Embryonic facial prominence (tissue), 1 donor: ENCODE results near the gene PPFIA2.
"Not testable (repeated sequence)": the region's sequence is repeated elsewhere in the genome, so short reads cannot be mapped to it uniquely, and the experiment has no call there.

Experiments
- DNase-seq: peaks from one replicate; pipeline ENCODE4 v3.0.0-alpha.2; 2016; ENCODE audit errors: extremely low spot score

The PPFIA2 gene

DNA sequence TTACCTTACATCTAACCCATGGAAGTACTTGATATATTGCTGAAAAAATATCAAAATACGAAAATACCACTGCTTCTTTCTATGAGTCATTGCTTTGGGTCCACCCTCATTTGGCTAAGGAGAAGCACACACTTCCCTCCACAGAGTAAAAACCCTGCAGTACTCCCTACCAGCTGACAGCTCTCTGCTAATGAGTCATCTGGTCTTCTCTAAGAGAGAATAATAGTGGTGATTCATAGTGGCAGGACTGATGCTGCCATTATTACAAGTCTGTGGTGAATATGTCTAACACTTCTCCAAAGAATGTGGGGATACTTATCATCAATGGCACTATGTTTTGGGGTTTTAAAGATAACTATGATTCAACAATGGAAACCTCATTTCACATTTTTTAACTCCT is 90.7 kb downstream of the PPFIA2 start:
- DNase-seq: no peak

DNA sequence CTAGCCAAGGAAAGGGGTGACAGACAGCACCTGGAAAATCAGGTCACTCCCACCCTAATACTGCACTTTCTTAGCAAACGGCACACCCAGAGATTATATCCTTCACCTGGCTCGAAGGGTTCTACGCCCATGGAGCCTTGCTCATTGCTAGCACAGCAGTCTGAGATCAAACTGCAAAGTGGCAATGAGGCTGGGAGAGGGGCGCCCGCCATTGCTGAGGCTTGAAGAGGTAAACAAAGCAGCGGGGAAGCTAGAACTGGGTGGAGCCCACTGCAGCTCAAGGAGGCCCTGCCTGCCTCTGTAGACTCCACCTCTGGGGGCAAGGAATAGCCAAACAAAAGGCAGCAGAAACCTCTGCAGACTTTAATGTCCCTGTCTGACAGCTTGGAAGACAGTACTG is 99.8 kb downstream of the PPFIA2 start:
- not testable (repeated sequence) for DNase-seq

DNA sequence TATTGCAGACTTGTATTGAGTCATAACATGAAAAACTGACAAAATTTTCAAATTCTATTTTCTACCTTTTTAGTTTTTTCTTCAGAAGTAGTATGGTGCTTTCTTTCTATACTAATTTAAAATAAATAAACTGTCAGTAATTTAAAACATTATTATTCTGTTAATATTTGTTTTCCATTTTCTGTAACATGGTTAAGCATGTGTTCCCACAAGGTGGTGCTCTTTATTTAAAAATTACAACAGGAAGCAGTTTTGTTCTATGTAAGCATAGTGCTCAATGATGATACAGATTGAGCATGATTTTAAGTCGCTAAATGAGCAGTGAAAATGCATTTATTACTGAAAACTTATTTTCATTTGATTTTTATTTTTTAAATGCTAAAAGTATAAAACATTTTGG is 114.6 kb downstream of the PPFIA2 start:
- no peak for DNase-seq

DNA sequence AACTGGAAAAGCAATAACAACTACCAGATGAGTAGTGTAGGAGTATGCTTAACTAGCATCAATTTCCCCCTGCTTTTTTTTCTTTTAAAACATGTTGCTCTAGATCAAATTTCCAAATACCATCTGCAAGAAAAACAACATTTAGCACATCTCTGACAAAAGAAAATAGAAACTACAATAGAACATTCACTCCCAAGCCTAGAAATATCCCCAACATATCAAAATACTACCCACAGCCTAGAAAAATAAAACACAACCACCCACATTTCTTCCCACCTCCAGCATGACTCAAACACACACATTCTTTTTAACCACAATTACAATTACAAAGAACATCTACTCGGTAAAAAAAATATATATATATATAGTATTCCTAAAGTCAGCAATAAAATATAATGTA is 120.0 kb downstream of the PPFIA2 start:
- no peak for DNase-seq

DNA sequence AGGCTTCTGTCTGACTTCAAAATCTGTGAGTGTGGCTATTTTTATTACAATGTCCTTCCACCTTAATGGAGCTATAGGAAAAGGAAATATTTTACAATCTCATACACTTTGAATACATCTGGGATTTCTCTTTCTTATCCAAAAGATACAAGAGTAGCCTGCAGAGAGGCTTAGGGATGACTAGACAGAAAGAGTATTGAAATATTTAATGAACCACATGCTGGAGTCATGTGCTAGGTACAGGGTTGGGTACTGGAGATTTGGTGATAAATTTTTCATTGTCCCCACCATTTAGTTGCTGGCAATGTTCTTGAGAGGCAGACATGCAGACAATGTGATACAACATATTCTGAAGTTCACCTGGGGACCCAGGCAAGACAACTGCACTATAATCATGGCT is 126.0 kb downstream of the PPFIA2 start:
- no peak for DNase-seq

DNA sequence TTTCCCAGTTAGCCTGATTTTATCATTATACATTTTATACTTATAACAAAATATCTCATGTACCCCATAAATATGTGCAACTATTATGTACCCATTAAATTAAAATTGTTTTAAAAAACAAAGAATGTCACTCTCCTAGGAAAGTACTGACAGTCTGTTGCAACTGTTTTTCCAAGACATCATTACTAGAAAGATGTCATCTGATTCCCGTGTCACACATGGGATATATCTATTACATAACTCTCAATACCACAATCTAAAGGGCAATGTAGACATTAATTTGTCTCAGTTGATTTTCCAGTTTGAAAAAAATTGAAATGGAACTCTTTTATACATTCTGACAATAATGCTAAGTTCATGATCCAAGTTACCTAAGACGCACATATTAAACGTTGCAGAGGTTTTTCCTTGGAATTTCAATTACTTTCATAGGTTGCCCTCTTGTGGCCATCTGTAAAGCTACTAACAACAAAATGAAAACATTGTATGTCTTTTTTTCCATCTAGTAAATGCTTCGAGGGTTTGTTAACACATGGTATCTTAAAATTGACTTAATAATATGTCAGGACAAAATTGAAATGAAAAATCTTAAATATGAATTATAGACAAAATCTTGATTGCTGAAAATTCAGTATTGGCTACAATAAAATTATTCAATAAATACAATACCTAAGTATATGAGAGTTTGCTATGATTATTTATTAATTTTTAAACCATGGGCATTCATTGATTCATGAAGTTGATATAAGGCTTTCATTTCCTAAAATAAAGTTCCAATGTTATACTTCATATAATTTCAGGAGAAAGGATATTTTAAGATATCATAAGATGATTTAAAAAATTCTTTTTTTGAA is 131.6 kb downstream of the PPFIA2 start:
- peak; percentile 18 for DNase-seq

DNA sequence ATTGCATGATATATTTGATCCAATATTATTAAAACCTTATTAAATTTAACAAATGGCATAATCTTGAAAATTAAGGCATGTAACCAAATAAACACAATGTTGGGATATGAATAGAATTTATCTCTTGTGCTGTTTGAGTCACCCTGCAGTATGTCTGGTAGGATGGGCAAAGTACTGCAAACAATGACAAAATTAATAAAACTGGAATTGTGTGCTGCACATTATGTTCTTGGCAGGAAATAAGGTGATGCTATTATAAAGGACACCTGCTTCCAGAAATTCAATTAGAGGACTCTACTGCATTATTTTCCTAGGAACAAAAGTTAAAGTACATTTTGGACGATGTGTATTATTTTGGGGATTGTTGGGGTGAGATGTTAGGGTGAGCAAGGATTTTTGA is 132.7 kb downstream of the PPFIA2 start:
- no peak for DNase-seq

DNA sequence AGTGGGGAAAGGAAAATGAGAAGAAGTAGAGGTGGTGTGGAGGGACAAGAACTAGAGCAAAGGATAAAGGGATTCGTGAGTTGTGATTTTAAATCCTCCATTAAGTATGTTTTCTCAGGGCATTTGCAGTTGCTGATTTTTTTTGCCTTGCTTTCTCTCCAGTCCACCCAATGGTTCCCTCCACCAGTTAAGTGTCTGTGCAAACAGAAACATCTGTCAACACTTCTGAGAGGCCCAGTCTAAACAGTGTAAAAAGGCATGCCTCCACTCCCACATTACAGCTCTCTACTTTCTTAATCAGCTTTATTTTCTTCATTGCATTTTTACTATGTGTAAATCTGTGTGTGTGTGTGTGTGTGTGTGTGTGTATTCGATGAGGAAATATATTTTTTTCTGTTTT is 141.2 kb downstream of the PPFIA2 start:
- no peak for DNase-seq

DNA sequence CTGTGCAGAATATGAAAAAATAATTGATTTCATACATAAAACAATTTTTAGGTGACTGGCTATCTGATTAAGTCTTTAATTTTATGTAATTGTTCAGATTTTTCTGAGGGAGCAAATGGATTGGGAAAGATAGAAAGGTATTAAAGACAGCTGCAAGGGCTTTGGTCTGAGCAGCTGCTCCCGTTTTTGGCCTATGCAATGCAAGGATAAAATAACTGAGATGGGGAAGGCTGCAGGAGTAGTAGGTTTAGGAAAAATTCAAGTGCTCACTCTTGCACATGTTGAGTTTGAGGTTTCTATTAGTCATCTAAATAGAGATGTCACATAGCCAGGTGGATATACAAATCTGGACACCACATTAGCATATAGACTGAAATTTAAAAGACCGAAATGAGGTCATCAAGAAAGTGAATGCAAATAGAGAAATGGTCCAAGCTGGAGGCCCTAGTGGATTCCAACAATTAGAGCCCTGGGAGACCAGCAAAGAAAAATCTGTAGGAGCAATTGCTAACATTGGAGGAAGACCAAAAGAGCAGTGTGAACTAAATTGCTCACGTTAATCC is 144.0 kb downstream of the PPFIA2 start:
- DNase-seq: no peak

DNA sequence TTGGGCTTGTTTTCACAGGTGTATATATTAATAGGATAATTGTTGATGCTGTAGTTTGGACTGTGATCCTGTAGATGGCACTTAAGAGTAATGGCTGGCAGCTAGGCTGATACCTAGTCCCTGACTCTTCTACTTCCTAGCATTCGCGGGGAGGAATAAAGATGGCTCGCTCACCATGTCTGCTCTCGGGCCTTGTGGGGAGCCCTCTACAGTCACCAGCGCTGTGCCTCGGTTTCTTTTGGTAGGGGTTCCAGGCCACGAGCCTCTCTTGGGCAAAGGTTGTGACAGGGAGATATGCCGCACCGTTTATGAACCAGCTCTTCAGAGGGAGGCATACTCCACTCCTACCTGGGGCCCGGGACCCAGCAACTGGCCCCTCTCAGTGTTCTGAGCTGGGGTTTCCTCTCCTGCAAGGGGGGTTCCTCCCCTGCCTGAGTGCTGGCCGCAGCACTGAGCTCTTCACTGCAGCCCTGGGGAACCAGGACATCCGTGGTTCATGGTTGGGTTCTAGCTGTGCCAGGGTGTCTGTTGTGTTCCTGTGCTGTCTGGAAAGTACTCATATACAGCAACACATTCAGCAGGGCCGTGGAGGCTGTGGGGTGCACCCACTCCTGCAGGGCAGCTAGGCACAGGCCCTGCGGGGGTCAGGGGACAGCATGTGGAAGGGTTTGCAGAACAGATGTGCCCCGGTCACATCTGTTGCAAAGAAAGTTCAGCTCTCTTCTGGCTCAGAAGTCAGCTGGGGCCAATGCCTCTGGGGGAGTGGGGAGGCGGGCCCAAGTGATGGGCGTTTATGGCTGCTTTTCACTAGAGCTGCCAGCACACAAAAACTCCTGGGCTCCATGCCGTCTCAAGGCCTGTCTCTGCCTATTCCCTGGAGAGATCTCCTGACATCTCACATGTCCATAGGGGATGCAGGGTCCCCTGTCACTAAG is 147.9 kb downstream of the PPFIA2 start:
- no peak for DNase-seq

DNA sequence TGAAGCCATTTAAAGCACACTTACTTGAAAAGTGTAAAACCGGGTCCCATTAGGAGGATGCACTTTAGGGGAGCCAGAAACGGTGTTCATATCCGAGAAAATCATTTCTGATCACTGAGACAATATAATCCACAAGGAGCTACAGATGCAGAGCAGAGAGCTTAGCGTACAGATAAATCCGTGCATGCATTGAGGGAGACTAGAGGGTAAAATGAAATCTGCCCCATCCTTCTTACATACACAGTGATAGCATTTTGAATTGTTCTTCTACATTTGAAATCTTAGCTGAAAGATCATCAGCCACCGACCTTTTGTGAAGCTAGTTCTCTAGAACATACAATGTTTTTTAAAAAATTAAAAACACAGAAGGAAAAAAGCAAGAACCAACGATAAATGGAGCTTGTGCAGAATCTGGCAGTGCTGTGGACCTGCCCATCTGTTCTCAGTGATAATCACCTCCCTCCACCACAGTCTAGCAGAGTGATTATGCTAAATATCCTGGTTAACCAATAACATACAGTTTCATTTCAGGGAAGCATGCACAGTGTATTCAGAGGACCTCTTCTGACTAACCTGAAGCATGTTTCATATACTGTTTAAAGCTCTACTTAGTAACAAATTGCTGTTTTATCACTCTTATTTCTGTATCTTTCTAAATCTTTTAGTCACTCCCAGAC is 161.1 kb downstream of the PPFIA2 start:
- DNase-seq: no peak

DNA sequence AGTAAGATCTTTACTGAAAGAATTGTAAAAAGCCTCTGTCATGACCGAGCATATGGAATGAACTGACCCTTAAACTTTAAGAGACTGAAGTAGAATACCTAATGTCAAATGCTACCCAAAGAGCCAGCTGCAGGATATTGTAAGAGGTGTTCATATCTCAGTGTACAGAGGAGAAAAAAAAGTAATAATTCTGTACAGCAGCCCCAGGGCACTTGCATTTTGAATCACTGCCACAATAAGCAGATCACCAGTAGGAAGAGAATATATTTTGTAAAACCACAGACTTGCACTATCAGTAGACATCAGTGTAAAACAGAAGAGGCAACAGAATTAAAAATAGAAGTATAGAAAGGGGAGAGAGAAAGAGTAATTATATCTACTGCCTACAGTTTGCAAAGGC is 162.6 kb downstream of the PPFIA2 start:
- DNase-seq: no peak

DNA sequence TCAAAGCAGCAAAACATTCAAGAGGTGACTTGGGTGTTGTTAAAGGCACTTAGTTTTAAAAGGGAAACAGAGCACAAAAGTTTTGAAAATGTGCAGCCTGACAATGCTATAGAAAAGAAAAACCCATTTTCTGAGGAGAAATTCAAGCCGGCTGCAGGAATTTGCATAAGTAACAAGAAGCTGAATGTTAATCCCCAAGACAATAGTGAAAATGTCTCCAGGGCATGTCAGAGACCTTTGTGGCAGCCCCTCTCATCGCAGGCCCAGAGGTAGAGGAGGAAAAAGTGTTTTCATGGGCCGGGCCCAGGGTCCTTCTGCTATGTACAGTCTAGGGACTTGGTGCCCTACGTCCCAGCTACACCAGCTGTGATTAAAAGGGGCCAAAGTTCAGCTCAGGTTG is 167.9 kb downstream of the PPFIA2 start:
- DNase-seq: no peak

DNA sequence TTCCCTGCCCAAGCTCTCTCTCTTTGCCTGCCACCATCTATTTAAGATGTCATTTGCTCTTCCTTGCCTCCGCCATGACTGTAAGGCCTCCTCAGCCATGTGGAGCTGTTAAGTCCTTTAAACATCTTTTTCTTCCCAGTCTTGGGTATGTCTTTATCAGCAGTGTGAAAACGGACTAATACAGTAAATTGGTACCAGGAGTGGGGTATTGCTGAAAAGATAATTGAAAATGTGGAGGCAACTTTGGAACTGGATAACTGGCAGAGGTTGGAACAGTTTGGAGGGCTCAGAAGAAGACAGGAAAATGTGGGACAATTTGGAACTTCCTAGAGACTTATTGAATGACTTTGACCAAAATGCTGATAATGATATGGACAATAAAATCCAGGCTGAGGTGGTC is 168.4 kb downstream of the PPFIA2 start:
- DNase-seq: not testable (repeated sequence)

DNA sequence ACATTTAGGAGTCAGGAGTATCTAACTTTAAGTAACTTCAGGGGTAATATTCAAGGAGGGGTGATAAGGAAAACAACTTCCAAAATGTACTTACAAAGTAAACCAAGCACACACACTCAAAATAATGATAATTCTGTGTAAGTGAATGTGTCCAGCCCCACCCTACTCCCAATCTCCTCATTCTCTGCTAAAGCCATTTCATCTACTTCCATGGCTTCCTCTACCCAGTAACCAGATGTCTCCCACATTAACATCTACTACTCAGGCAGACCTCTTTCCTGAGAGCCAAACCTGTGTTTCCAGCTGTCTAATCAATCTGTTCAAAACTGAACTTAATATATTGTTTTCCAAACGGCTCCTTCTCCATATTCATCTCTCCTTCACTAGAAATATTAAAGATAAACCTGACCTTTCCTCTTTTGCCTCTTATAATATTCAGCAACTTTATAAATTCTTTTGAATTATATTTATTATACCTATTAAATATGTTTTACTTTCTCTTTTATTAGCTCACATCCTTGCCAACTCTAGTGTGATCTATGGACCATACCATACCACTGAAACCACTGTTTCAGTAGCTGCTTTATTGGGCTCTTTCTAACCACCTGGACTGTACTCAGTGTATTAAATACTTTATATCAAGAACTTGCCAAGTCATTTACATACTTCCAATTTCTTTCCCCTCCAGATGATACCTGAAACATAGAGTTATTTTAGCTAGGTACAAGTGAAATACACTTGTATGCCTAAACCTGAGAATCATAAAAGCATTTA is 170.7 kb downstream of the PPFIA2 start:
- DNase-seq: no peak

DNA sequence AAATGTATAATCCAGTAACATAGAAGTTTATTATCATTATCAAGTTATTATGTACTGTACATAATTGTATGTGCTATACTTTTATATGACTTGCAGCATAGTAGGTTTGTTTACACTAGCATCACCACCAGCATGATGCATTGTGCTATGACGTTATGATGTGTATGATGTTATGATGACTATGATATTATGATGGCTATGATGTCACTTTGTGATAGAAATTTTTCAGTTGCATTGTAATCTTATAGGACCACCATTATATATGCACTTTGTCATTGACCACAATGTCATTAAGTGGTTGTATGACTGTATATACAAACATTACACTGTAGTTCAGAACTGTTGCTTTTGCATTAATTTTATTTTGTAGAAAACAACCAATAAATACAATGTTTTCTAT is 173.4 kb downstream of the PPFIA2 start:
- no peak for DNase-seq

DNA sequence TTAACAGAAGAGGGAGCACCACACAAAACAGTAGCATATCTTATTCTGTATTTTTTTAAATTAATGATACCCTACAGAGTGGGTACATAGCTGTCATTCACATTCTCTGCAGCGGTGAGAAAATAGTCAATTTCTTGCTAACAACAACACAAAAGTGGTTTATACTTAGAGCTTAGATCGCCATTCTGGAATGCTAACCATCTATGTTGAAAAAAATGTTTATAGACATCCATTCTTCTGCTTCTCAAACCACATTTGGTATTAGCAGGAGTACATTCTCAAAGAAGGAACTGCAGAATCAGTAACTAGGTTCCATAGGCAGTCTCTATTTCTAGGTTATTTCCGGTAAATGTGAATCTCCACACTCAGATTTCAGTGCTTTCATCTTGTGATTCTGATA is 185.9 kb downstream of the PPFIA2 start:
- no peak for DNase-seq

DNA sequence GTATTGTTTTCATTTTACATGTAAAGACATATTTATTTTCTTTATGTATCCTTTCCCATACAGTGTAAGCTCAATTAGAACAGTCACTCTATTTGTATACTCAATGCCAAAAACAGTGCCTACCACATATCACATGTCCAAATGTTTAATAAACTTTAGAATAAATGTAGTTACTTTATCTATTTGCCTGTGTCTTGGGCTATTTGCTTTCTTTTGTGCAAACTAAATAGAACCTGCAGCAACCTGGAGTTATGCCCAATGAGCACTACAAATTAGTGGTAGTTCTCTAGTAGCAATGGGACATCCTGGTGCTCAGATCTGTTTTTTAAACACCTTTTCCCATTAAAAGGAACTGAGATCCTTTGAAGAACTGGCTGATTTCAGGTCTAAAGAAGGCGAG is 186.7 kb downstream of the PPFIA2 start:
- DNase-seq: no peak

DNA sequence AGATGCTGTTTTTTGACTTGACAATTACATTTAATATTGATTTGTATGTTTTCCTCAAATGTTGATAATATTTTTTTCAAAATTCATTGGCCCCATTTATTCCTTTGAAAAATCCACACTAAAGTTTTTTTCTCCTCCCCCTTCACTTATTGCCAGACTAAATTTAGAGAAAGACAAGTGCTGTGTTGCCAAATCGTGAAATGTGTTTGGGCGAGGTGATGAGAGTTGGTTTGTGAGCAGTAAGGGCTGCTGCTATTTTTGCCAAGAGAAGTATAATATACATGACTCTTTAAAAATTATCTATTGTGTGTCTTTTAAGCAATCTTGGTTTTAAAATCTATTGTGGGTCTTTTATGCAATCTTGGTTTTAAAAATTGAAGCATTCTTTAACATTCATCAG is 188.9 kb downstream of the PPFIA2 start:
- no peak for DNase-seq

DNA sequence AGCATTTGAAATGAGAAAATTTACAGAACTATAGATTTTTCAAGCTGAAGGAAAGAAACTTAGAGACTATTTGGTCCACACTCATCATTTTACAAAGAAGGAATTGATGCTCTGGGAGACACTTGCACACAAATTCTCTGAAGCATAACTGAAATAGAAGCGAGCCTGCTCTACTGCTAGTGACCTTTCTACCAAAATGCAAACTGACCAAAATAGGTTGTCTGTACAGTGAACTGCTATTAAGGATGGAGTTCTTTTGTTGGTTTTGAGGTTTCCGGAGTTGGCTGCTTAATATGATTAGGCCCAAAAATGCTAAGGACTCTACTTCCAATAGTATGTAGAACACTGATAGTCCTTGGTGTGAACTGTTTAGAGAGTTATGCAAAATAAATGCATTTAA is 194.9 kb downstream of the PPFIA2 start:
- no peak for DNase-seq

DNA sequence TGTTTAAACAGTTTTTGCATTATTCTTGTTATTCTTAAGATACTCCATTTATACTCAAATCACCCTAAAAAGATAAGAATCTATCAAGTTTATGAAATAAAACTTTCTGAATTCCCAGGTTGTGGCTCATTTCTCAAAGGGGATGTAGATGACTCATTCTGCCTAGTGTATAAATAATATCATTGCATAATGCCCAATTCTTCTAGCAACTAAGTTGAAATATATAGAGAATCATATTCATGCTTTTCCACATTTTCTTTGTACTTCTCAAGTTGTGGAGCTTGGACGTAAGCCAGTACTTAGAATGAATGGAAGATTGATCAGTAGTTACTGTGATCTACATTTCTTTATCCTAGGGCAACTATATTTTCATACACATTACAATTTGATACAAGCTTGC is 201.1 kb downstream of the PPFIA2 start:
- no peak for DNase-seq
